ENCODE results near the gene P2RX7.

DNA sequence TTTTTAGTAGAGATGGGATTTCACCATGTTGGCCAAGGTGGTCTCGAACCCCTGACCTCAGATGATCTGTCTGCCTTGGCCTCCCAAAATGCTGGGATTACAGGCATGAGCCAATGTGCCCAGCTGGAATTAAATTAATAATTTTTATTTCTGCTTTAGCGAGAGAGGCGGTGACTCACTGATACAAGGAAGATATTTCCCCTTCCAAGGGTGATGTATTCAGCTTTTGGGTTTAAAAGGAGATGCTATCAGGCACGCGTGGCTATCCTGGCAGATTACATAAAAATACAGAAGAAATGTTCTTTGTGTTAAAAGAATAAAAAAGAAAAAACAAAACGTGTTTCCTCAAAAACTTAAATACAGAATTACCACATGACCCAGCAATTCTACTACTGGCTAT, 12.4 kb upstream of the P2RX7 start:
- TF ChIP-seq, protein P1, sequence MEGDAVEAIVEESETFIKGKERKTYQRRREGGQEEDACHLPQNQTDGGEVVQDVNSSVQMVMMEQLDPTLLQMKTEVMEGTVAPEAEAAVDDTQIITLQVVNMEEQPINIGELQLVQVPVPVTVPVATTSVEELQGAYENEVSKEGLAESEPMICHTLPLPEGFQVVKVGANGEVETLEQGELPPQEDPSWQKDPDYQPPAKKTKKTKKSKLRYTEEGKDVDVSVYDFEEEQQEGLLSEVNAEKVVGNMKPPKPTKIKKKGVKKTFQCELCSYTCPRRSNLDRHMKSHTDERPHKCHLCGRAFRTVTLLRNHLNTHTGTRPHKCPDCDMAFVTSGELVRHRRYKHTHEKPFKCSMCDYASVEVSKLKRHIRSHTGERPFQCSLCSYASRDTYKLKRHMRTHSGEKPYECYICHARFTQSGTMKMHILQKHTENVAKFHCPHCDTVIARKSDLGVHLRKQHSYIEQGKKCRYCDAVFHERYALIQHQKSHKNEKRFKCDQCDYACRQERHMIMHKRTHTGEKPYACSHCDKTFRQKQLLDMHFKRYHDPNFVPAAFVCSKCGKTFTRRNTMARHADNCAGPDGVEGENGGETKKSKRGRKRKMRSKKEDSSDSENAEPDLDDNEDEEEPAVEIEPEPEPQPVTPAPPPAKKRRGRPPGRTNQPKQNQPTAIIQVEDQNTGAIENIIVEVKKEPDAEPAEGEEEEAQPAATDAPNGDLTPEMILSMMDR (conservative IDR thresholded peaks at IDR 0.05; ENCODE audit: low read depth, low read length), result no peak
- TF ChIP-seq EZH2phosphoT487 (IDR thresholded peaks at IDR 0.05; ENCODE audit: borderline replicate concordance, low read length) (no peak), EZH2 (IDR thresholded peaks at IDR 0.05; ENCODE audit: low read length, unreplicated experiment) (no peak)

All from PC-3 (cell line).